Activated CD4-positive, alpha-beta T cell treated with anti-CD3 and anti-CD28 coated beads for 4 hours (primary cell): ENCODE measurements around the gene UGGT2.
"Not testable (repeated sequence)": the region's sequence is repeated elsewhere in the genome, so short reads cannot be mapped to it uniquely, and the experiment has no call there.

Experiments
- DNase-seq, 2 donors: peaks; one replicate each; pipeline ENCODE4 v3.0.0-alpha.2; 2020

The UGGT2 gene

DNA sequence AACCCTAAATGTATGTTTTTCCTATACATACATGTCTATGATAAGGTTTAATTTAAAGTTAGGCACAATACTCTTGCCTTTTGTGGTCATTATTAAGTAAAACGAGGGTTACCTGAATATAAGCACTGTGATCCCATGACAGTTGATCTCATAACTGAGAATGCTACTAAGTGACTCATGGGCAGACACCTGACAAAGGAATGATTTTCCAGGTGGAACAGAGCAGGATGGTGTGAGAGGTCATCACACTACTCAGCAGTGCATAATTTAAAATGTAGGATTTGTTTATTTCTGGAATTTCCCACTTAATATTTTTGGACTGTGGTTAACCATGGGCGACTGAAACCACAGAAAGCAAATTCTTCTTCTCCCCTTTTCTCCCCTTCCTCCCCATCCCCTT lies 178.9 kb downstream of the UGGT2 start:
- DNase-seq: no peak

DNA sequence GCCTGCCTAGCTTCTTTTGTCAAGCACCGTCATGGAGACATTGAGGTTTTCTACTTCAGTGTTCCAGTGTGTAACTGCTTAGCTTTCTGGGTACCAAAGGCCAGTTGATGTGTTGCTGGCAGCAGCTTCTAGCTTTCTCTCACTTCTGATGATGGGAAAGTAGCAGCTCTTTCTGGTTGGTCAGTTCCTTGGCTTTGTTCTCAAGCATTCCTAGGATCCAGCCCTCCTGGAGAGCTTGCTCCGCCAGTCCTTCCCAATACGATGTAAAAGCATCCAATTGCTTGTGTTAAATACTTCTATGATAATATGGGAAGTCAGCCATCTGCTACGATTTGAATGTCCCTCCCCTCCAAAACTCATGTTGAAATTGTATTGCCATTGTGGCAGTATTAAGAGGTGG lies 182.8 kb downstream of the UGGT2 start:
- DNase-seq: no peak

DNA sequence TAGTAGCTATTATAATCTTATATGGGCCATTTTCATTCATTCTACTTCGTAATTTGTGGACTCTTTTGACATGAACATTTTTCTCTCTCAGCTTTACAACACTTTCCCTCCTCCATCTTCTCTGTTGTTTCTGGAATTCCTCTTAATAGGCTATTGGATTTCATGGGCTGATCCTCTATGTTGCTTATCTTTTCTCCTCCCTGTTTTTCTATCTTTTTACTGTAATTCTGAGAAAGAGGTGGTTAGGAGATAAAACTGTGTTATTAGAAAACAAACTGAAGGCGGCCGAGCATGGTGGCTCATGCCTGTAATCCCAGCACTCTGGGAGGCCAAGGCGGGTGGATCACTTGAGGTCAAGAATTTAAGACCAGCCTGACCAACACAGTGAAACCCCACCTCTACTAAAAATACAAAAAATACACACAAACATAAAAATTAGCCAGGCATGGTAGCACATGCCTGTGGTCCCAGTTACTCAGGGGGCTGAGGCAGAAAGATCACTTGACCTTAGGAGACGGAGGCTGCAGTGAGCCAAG lies 188.1 kb downstream of the UGGT2 start:
- DNase-seq: no peak

GRCh38 chr13:95862408-95862807 lies 190.8 kb downstream of the UGGT2 start:
- DNase-seq: no peak

DNA sequence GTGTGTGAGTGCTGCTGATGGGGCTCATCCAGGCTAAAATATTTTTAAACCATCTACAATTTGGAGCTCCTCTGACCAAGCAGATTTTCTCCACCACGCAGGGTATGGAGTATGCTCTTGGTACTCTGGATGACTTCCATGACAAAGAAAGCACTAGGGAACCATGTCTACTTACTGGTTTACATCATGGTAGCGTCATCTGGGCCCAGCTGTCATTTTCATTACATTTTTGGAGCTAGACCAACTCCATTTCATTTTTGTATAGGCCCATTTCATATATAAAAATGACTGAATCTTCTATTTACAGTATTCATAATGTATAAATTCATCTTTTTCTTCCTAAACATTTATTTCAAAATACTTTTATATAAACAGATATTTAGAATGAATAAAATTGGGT lies 191.9 kb downstream of the UGGT2 start:
- no peak for DNase-seq

DNA sequence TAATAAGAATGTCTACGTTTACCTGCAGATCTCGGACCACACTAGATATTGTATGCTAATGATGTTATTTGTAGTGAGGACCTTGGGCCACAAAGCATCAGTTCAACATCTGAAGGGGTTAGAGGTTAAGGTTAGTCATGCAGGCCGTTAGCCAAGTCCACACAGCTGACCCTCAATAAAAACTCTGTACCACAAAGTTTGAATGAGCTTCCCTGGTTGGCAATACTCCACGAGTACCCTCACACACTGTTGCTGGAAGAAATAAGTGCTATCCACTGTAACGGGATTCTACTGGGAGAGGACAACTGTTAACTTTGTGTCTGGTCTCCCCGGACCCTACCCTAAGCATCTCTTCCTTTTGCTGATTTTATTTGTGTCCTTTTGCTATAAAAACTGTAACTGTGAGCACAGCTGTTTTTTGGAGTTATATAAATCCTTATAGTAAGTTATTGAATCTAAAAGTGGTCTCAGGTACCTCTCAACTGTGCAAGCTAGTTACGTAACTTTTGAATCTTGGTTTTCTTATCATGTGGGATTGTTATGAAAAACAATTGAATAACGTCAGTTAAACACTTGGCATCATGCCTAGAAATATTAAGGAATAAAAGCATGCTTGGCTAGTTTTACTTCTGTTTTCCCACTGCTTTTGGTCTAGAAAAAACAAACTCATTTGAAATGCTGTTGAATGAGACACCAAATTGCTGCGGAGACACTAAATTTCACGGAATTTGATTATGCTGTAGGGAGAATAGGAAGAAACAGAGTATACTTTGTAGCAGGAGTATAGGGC lies 194.7 kb downstream of the UGGT2 start:
- DNase-seq: no peak

GRCh38 chr13:95845656-95846055 lies 207.5 kb downstream of the UGGT2 start:
- not testable (repeated sequence) for DNase-seq

DNA sequence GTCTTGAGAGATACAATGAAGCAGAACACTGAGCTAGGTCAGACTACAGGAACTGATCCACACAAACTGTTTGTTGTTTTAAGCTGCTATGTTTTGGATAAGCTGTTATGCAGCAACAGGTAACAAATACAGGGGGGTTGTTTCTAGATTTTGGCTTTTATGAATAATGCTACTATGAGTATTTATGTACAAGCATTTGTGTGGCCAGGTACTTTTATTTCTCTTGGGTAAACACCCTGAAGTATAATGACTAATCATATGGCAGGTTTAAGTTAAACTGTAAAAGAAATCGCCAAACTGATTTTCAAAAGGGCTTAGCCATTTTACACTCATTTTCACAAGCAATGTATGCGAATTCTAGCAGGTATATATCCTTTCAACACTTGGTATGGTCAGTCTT lies 210.3 kb downstream of the UGGT2 start:
- no peak for DNase-seq

- no peak for DNase-seq
Measured at GRCh38 chr13:95841894-95842293, 211.3 kb downstream of the UGGT2 start.

DNA sequence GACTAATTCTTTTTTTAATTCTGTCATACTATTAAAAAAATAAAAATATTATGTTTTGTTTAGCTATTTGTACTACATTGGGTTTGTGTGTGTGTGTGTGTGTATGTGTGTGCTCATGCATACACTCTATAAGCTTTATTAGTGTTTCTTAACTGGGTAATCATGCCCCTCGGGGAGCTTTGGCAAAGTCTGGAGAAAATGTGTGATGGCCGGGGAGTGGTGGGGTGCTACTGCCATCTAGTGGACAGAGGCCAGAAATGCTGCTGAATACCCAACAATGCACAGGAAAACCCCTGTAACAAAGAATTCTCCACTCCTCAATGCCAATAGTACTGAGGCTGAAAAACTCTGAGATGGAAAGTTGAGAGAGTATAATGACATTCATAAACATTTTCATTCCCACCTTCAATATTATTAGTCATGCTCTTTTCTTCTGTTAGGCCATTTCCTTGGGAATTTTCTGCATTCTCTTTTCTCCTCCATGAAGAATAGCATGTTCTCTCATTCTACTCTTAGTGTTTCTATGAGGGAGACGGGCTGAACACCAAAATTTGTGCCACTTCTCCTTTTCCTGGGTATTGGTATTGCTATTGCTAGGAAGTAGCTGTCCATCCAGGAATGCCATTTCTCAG lies 219.0 kb downstream of the UGGT2 start:
- DNase-seq: peak; percentile 48 to 65

- no peak for DNase-seq
Measured at GRCh38 chr13:95833719-95834118, 219.5 kb downstream of the UGGT2 start.

DNA sequence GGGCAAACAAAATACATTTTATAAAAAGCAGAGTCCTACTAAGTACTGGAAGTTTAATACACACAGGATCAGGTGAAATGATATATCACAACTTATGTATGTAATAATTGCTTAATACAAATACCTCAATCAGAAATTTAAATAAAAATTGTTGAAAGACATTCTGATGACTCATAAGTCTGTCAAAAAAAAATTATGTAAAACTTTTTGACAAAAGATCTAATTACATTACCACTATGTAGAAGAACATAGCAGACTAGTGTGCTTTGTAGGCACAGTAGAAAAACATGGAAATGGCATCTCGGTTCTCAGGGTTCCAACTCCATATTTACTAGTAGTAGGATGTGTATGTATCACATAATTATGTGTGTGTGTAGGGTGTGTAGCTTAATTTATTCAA lies 220.1 kb downstream of the UGGT2 start:
- no peak for DNase-seq

- no peak for DNase-seq
Measured at GRCh38 chr13:95822303-95822702, 230.9 kb downstream of the UGGT2 start.

- DNase-seq: no peak
Measured at GRCh38 chr13:95814495-95814894, 238.7 kb downstream of the UGGT2 start.

GRCh38 chr13:95813139-95813538 lies 240.1 kb downstream of the UGGT2 start:
- DNase-seq: no peak

GRCh38 chr13:95809429-95809828 lies 243.8 kb downstream of the UGGT2 start:
- no peak for DNase-seq

DNA sequence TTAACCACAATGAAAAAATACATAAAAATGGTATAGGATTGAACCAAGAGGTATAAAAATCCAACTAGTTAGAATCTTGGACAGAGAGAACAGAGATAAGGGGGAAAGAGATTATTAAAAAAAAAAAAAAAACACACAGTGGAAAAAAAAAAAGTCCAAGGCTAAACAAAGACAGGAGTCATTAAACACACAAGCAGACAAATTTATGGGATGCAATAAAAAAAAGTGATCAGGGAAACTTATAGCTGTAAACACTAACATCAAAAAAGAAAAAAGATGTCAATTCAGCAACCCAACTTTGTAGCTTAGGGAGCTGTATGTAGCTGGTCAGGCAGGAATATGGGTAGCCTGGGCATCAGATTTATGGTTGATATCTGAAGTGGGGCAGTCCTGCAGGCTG lies 247.3 kb downstream of the UGGT2 start:
- DNase-seq: no peak

- no peak for DNase-seq
Measured at GRCh38 chr13:95801825-95802224, 251.4 kb downstream of the UGGT2 start.

- no peak for DNase-seq
Measured at GRCh38 chr13:95800436-95800835, 252.8 kb downstream of the UGGT2 start.

GRCh38 chr13:95797016-95797415 lies 256.2 kb downstream of the UGGT2 start:
- no peak for DNase-seq

GRCh38 chr13:95793781-95794180 lies 259.4 kb downstream of the UGGT2 start:
- DNase-seq: no peak

DNA sequence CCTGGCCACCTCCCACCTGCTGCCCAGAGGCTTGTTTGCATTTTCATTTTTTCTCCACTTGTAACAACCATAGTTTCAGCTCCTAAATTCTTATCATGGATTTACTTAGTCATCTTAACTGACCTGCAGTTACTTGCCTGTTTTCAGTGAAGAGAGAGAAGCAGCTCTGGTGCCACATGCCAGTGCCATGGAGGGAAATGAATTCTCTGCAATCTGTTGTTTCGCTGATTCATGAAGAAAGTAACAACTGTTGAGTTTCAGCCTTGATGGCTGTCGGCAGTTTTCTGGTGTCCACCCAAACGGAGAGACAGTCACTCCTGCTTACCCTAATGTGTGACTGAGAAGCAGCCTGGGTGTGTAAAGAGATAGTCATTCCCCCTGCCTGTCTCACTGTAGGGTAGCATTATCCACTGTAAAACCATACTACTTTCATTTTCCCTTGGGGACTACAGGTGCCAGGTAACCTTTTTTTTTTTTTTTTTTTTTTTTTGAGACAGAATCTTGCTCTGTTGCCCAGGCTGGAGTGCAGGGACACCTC lies 260.1 kb downstream of the UGGT2 start:
- DNase-seq: no peak

GRCh38 chr13:95791084-95791722 lies 262.0 kb downstream of the UGGT2 start:
- DNase-seq: no peak

DNA sequence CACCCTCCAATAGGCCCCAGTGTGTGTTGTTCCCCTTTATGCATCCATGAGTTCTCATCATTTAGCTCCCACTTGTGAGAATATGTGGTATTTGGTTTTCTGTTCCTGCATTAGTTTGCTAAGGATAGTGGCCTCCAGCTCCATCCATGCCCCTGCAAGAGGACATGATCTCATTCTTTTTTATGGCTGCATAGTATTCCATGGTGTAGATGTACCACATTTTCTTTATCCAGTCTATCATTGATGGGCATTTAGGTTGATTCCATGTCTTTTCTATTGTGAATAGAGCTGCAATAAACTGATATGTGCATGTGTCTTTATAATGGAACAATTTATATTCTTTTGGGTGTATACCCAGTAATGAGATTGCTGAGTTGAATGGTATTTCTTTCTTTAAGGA lies 263.9 kb downstream of the UGGT2 start:
- not testable (repeated sequence) for DNase-seq
